HEK293 (cell line): ENCODE results near the gene GRIN2A.

Source experiments
- CTCF ChIA-PET: fragments of 350-600 bp; formaldehyde crosslinking; extraction: SDS; loops from one replicate; lab custom pipeline; 2021; ENCODE audit warnings: antibody characterized with exemption; lab: Yijun Ruan, JAX
- POLR2A ChIA-PET: fragments of 300-600 bp; formaldehyde crosslinking; extraction: SDS; loops from one replicate; lab custom pipeline; 2020; ENCODE audit warnings: antibody characterized with exemption, inconsistent platforms; lab: Yijun Ruan, JAX
- H3K27ac ChIP-seq: fragments of 200-500 bp; sonication (Bioruptor generic); 2 replicates; pipeline ENCODE4 v1.5.1; 2014; ENCODE audit warnings: low read depth, low read length, control low read depth, inconsistent platforms; ENCODE audit errors: extremely low read depth
- H3K36me3 ChIP-seq, 2 experiments: fragments of 200-500 bp in 1 of 2; sonication (Bioruptor generic) in 1 of 2; 1 replicate in 1 of 2; 2 replicates in 1 of 2; pipeline ENCODE4 v1.5.1; 2014 to 2017; ENCODE audit warnings: inconsistent platforms in 2 of 2, low read length in 2 of 2; ENCODE audit not compliant: control insufficient read depth in 2 of 2, insufficient read depth in 1 of 2
- H3K4me1 ChIP-seq: fragments of 200-500 bp; sonication (Bioruptor generic); 2 replicates; pipeline ENCODE4 v1.5.1; 2014; ENCODE audit warnings: mild to moderate bottlenecking, low read length, inconsistent platforms; ENCODE audit not compliant: control insufficient read depth, insufficient read depth
- H3K4me3 ChIP-seq: 2 replicates; pipeline ENCODE4 v1.5.1; 2011; ENCODE audit warnings: low read depth, mild to moderate bottlenecking, control low read depth, low read length, moderate library complexity
- H3K9me3 ChIP-seq: fragments of 200-500 bp; sonication (Bioruptor generic); 2 replicates; pipeline ENCODE4 v1.5.1; 2014; ENCODE audit warnings: low read depth, low read length, inconsistent platforms; ENCODE audit not compliant: control insufficient read depth, insufficient read depth
- BCL11B ChIP-seq: fragments of 450-650 bp; formaldehyde crosslinking; IDR thresholded peaks from 2 replicates; pipeline ENCODE4 v1.5.1; 2016; ENCODE audit warnings: low read depth, missing biosample characterization, missing genetic modification characterization
- HOXC10 ChIP-seq: sonication (generic); formaldehyde crosslinking; IDR thresholded peaks from 2 replicates; pipeline ENCODE4 v1.8.1; 2023; ENCODE audit warnings: mild to moderate bottlenecking, missing genetic modification reagents
- KLF1 ChIP-seq: fragments of 450-650 bp; formaldehyde crosslinking; IDR thresholded peaks from 2 replicates; pipeline ENCODE4 v1.5.1; 2016; ENCODE audit warnings: missing biosample characterization, missing genetic modification characterization
- KLF16 ChIP-seq: fragments of 450-650 bp; formaldehyde crosslinking; IDR thresholded peaks from 2 replicates; pipeline ENCODE4 v1.5.1; 2017; ENCODE audit warnings: missing biosample characterization, missing genetic modification characterization
- SCRT2 ChIP-seq: fragments of 450-650 bp; formaldehyde crosslinking; IDR thresholded peaks from 2 replicates; pipeline ENCODE4 v1.5.1; 2016; ENCODE audit warnings: missing biosample characterization, missing genetic modification characterization
- TCF7L2 ChIP-seq: IDR thresholded peaks from 2 replicates; pipeline ENCODE4 v1.6.1; 2011; ENCODE audit warnings: low read depth, mild to moderate bottlenecking, inconsistent platforms, low read length, moderate library complexity, borderline replicate concordance
- ZNF121 ChIP-seq: fragments of 450-650 bp; formaldehyde crosslinking; IDR thresholded peaks from 2 replicates; pipeline ENCODE4 v1.5.1; 2016; ENCODE audit warnings: missing biosample characterization, missing genetic modification characterization
- ZNF214 ChIP-seq: fragments of 450-650 bp; formaldehyde crosslinking; IDR thresholded peaks from 2 replicates; pipeline ENCODE4 v1.5.1; 2017; ENCODE audit warnings: missing biosample characterization, mild to moderate bottlenecking, missing genetic modification characterization, borderline replicate concordance
- ZNF37A ChIP-seq: fragments of 450-650 bp; IDR thresholded peaks from 2 replicates; pipeline ENCODE4 v1.5.1; 2018; ENCODE audit warnings: missing biosample characterization, missing genetic modification characterization
- ZNF404 ChIP-seq: fragments of 450-650 bp; formaldehyde crosslinking; IDR thresholded peaks from 2 replicates; pipeline ENCODE4 v1.5.1; 2017; ENCODE audit warnings: missing biosample characterization, missing genetic modification characterization
- ZNF426 ChIP-seq: fragments of 450-650 bp; formaldehyde crosslinking; IDR thresholded peaks from 2 replicates; pipeline ENCODE4 v1.5.1; 2017; ENCODE audit warnings: missing biosample characterization, missing genetic modification characterization, mild to moderate bottlenecking, inconsistent platforms, moderate library complexity
- ZNF473 ChIP-seq: fragments of 450-650 bp; formaldehyde crosslinking; IDR thresholded peaks from 2 replicates; pipeline ENCODE4 v1.5.1; 2017; ENCODE audit warnings: missing biosample characterization, missing genetic modification characterization
- ZNF530 ChIP-seq: fragments of 450-650 bp; formaldehyde crosslinking; IDR thresholded peaks from 2 replicates; pipeline ENCODE4 v1.5.1; 2016; ENCODE audit warnings: low read depth, missing biosample characterization, missing genetic modification characterization
- ZNF555 ChIP-seq: fragments of 450-650 bp; formaldehyde crosslinking; conservative IDR thresholded peaks from 2 replicates; pipeline ENCODE4 v1.5.1; 2017; ENCODE audit warnings: missing biosample characterization, mild to moderate bottlenecking, missing genetic modification characterization, inconsistent platforms
- ZNF561 ChIP-seq: fragments of 450-650 bp; IDR thresholded peaks from 2 replicates; pipeline ENCODE4 v1.5.1; 2018; ENCODE audit warnings: missing biosample characterization, missing genetic modification characterization, borderline replicate concordance
- ZNF585B ChIP-seq: fragments of 450-650 bp; formaldehyde crosslinking; IDR thresholded peaks from 2 replicates; pipeline ENCODE4 v1.5.1; 2016; ENCODE audit warnings: missing biosample characterization, missing genetic modification characterization
- ZNF600 ChIP-seq: fragments of 450-650 bp; formaldehyde crosslinking; IDR thresholded peaks from 2 replicates; pipeline ENCODE4 v1.5.1; 2016; ENCODE audit warnings: missing biosample characterization, missing genetic modification characterization
- ZNF610 ChIP-seq: fragments of 450-650 bp; formaldehyde crosslinking; IDR thresholded peaks from 2 replicates; pipeline ENCODE4 v1.5.1; 2016; ENCODE audit warnings: missing biosample characterization, missing genetic modification characterization, borderline replicate concordance
- ZNF623 ChIP-seq: fragments of 450-650 bp; formaldehyde crosslinking; IDR thresholded peaks from 2 replicates; pipeline ENCODE4 v1.5.1; 2016; ENCODE audit warnings: missing biosample characterization, missing genetic modification characterization
- ZNF624 ChIP-seq: fragments of 450-650 bp; formaldehyde crosslinking; IDR thresholded peaks from 2 replicates; pipeline ENCODE4 v1.5.1; 2017; ENCODE audit warnings: missing biosample characterization, missing genetic modification characterization
- ZNF747 ChIP-seq: fragments of 450-650 bp; formaldehyde crosslinking; IDR thresholded peaks from 2 replicates; pipeline ENCODE4 v1.5.1; 2016; ENCODE audit warnings: missing biosample characterization, missing genetic modification characterization
- ZNF843 ChIP-seq: fragments of 450-650 bp; formaldehyde crosslinking; IDR thresholded peaks from 2 replicates; pipeline ENCODE4 v1.5.1; 2016; ENCODE audit warnings: missing biosample characterization, missing genetic modification characterization
- TF ChIP-seq, protein P1 (sequence below): IDR thresholded peaks from 2 replicates; pipeline ENCODE4 v1.6.1; 2011; ENCODE audit warnings: mild to moderate bottlenecking, low read depth, low read length, borderline replicate concordance
- TF ChIP-seq, protein P2 (sequence below): fragments of 450-650 bp; formaldehyde crosslinking; conservative IDR thresholded peaks from 2 replicates; pipeline ENCODE4 v1.5.1; 2016; ENCODE audit warnings: low read depth, missing biosample characterization, missing genetic modification characterization

Gene GRIN2A

DNA sequence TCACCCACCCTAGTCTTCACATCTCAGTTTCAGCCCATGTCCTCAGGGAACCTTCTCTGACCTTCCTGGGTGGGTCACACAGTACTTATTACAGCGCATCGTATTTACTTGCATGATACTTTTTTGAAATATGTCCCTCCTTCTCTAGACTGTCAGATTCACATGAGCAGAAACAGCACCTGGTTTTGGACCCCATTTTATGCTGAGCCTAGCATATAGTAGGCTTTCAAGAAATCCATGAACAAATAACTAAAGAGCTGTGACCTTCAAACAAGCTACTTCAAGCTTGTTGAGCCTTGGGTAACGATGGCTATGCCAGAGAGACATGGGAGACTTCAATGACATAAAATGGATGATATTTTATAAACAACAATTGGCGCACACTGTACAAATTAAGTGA is 150.3 kb downstream of the GRIN2A start:
- TF ChIP-seq ZNF624 (tag by site-specific recombination) (no peak), ZNF426 (tag by site-specific recombination) (no peak), ZNF623 (tag by site-specific recombination) (no peak), ZNF37A (tag by site-specific recombination) (no peak), ZNF747 (tag by site-specific recombination) (no peak), KLF1 (tag by site-specific recombination) (no peak), ZNF555 (tag by site-specific recombination) (no peak)
- TF ChIP-seq, protein P1, sequence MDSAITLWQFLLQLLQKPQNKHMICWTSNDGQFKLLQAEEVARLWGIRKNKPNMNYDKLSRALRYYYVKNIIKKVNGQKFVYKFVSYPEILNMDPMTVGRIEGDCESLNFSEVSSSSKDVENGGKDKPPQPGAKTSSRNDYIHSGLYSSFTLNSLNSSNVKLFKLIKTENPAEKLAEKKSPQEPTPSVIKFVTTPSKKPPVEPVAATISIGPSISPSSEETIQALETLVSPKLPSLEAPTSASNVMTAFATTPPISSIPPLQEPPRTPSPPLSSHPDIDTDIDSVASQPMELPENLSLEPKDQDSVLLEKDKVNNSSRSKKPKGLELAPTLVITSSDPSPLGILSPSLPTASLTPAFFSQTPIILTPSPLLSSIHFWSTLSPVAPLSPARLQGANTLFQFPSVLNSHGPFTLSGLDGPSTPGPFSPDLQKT, result no peak
- TF ChIP-seq, all 188 proteins: peak for 0
- ChIA-PET POLR2A (no interaction called here), CTCF (interaction anchor here (1.3 kb wide), 1 partner anchor 22 kb away, joined by 7 read pairs; no protein-coding TSS in a partner anchor)
- Histone ChIP-seq H3K27ac (no peak overlapping the region), H3K4me1 (no peaks in the 10 kb centered on the region), H3K4me3 (no peak overlapping the region), H3K9me3 (no peaks in the 10 kb centered on the region), H3K36me3 (no peaks in the 10 kb centered on the region)

DNA sequence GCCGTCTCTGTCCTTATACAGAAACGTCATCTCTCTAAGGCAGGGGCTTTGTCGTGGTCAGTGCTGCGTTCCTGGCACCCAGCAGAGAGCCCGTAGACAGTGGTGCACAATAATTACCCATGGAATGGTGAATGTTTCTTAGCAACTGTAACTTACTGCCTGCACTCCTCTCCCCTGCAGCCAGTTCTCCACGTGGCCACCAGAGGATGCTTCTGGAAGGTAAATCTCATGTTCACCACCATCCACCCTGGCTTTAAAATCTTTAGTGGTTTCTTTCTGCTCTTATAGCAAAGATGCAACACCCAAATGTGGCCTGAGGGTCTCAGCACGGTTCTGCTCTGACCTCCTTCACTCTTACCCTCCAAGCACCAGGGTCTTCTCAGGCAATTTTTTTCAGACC is 150.8 kb downstream of the GRIN2A start:
- Histone ChIP-seq H3K4me3 (no peak overlapping the region), H3K36me3 (no peaks in the 10 kb centered on the region), H3K4me1 (no peaks in the 10 kb centered on the region), H3K9me3 (no peaks in the 10 kb centered on the region), H3K27ac (no peak overlapping the region)
- POLR2A ChIA-PET, result no interaction called here
- TF ChIP-seq ZNF214 (tag by site-specific recombination), result no peak
- TF ChIP-seq ZNF561 (tag by site-specific recombination), result no peak
- TF ChIP-seq ZNF473 (tag by site-specific recombination), result no peak
- TF ChIP-seq BCL11B (tag by site-specific recombination), result no peak
- TF ChIP-seq ZNF555 (tag by site-specific recombination), result no peak
- CTCF ChIA-PET, result no interaction called here

DNA sequence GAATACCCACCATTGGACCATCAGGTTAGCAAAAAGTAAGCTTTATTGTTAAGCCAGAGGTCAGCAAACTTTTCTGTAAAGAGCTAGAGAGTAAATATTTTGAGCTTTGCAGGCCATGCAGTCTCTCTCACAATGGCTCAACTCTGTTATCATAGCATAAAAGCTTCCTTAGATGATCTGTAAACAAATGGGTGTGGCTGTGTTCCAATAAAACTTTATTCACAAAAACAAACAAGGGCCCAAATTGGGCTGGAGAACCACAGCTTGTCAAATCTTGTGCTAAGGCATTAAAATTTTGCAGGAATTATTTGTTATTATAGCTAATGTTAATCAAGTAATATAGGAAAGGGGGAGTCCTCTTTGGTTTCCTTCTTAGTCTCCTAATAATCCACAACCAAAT is 153.6 kb downstream of the GRIN2A start:
- Histone ChIP-seq H3K9me3 (no peaks in the 10 kb centered on the region), H3K4me1 (no peaks in the 10 kb centered on the region), H3K36me3 (no peaks in the 10 kb centered on the region), H3K27ac (no peak overlapping the region), H3K4me3 (no peak overlapping the region)
- no peak for TF ChIP-seq ZNF473 (tag by site-specific recombination)
- TF ChIP-seq ZNF530 (tag by site-specific recombination), result no peak
- TF ChIP-seq ZNF121, result no peak
- TF ChIP-seq TCF7L2, result no peak
- no peak for TF ChIP-seq SCRT2 (tag by site-specific recombination)
- no peak for TF ChIP-seq ZNF843
- TF ChIP-seq ZNF404 (tag by site-specific recombination), result no peak
- TF ChIP-seq HOXC10 (CRISPR knock-in tag), result no peak
- TF ChIP-seq ZNF585B (tag by site-specific recombination), result no peak
- TF ChIP-seq ZNF610 (tag by site-specific recombination), result no peak
- TF ChIP-seq KLF16 (tag by site-specific recombination), result no peak
- TF ChIP-seq, protein P2, sequence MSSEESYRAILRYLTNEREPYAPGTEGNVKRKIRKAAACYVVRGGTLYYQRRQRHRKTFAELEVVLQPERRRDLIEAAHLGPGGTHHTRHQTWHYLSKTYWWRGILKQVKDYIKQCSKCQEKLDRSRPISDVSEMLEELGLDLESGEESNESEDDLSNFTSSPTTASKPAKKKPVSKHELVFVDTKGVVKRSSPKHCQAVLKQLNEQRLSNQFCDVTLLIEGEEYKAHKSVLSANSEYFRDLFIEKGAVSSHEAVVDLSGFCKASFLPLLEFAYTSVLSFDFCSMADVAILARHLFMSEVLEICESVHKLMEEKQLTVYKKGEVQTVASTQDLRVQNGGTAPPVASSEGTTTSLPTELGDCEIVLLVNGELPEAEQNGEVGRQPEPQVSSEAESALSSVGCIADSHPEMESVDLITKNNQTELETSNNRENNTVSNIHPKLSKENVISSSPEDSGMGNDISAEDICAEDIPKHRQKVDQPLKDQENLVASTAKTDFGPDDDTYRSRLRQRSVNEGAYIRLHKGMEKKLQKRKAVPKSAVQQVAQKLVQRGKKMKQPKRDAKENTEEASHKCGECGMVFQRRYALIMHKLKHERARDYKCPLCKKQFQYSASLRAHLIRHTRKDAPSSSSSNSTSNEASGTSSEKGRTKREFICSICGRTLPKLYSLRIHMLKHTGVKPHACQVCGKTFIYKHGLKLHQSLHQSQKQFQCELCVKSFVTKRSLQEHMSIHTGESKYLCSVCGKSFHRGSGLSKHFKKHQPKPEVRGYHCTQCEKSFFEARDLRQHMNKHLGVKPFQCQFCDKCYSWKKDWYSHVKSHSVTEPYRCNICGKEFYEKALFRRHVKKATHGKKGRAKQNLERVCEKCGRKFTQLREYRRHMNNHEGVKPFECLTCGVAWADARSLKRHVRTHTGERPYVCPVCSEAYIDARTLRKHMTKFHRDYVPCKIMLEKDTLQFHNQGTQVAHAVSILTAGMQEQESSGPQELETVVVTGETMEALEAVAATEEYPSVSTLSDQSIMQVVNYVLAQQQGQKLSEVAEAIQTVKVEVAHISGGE (tag by site-specific recombination), result no peak
- TF ChIP-seq ZNF600, result no peak
- POLR2A ChIA-PET, result no interaction called here
- CTCF ChIA-PET, result no interaction called here
